HFF-Myc (cell line): ENCODE results near the gene MVD.

Experiments
- DNase-seq: peaks from one replicate; pipeline ENCODE4 v3.0.0-alpha.2; 2011; ENCODE audit warnings: low read depth; ENCODE audit errors: extremely low read depth
- H3K4me3 ChIP-seq: replicated peaks from 2 replicates; pipeline ENCODE4 v1.5.1; 2011; ENCODE audit warnings: low read depth, mild to moderate bottlenecking, control low read depth, low read length
- CTCF ChIP-seq: IDR thresholded peaks from 2 replicates; pipeline ENCODE4 v1.5.1; 2012; ENCODE audit warnings: mild to moderate bottlenecking, low read depth, low read length, control low read depth; ENCODE audit errors: missing control alignments

Gene MVD

GRCh38 chr16:88646345-88647034 is 16.4 kb downstream of the MVD start:
- no peak for TF ChIP-seq CTCF
- no peak for DNase-seq

GRCh38 chr16:88645941-88646340 is 16.9 kb downstream of the MVD start:
- no peak for DNase-seq
- no peak for TF ChIP-seq CTCF
- H3K4me3 ChIP-seq, result no peak overlapping the region

More at GRCh38 chr16:88646345-88647034, 16.4 kb downstream of the MVD start:
- no peak overlapping the region for H3K4me3 ChIP-seq

- H3K4me3 ChIP-seq, result no peak overlapping the region
- TF ChIP-seq CTCF, result no peak
- no peak for DNase-seq
Measured at GRCh38 chr16:88645455-88645854, 17.4 kb downstream of the MVD start.

- H3K4me3 ChIP-seq, result no peak overlapping the region
- TF ChIP-seq CTCF, result no peak
- no peak for DNase-seq
Measured at GRCh38 chr16:88643644-88643932, 19.3 kb downstream of the MVD start.

DNA sequence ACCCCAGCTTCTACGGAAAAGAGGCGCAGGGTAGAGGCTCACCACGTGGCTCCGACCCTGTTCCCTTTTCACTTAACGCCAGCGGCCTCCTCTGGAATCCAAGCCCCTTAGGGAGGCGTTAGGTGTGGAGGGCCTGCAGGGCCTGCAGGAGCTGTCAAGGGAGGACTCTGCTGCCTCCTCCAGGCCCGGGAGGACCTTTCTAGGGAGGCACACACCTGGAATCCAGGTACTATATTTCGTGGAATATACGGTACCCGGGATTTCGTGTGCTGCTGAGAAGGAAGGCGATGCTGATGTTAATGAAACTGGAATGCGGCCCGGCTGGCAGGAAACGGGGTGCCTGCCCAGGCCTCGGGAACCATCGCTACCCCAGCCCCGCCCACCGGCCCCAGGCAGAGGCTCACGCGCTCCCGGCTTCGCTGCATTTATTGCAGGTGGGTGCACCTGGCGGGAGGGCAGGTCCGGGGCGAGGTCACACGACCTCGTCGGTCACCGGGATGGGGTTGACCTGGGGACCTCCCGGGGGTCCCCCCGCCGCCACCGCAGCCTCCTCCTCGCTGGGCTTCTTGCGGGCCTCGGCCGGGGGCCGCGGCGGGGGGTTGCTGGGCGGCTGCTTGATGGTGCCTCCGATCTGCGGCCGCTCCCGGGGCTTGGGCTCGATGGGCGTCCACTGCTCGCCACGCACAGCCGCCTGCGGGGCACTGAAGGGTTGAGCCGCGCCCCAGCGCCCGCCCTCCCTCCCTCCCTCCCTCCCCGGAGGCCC is 19.8 kb downstream of the MVD start:
- DNase-seq, result no peak

GRCh38 chr16:88640498-88641247 is 22.2 kb downstream of the MVD start:
- no peak for DNase-seq
- no peak for TF ChIP-seq CTCF
- H3K4me3 ChIP-seq, result no peak overlapping the region

More for the DNA sequence above, 19.8 kb downstream of the MVD start:
- H3K4me3 ChIP-seq, result no peak overlapping the region
- TF ChIP-seq CTCF, result no peak
